ENCODE results near the gene CEBPA.

Gene CEBPA

GRCh38 chr19:33304371-33304759 is 2.0 kb upstream of the CEBPA start:
- no peak overlapping the region for H3K4me3 ChIP-seq (ENCODE audit: low read depth, low read length)
- no peak for TF ChIP-seq CTCF (IDR thresholded peaks at IDR 0.05; ENCODE audit: low read depth, low read length)

- TF ChIP-seq CTCF (IDR thresholded peaks at IDR 0.05; ENCODE audit: low read depth, low read length): no peak
- no peak overlapping the region; the same call in 1 of the 2 replicates for H3K4me3 ChIP-seq (ENCODE audit: low read depth, low read length)
These were observed 1.5 kb upstream of the CEBPA start for GRCh38 chr19:33303791-33304345.

GRCh38 chr19:33302974-33303790 is 848 bp upstream of the CEBPA start:
- H3K4me3 ChIP-seq (ENCODE audit: low read depth, low read length): peak overlapping the region; percentile 58
- TF ChIP-seq CTCF (IDR thresholded peaks at IDR 0.05; ENCODE audit: low read depth, low read length): no peak

DNA sequence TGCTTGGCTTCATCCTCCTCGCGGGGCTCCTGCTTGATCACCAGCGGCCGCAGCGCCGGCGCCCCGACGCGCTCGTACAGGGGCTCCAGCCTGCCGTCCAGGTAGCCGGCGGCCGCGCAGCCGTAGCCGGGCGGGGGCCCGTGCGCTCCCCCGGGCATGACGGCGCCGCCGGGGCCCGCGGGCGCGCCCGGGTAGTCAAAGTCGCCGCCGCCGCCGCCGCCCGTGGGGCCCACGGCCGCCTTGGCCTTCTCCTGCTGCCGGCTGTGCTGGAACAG is 497 bp downstream of the CEBPA start:
- TF ChIP-seq CTCF (IDR thresholded peaks at IDR 0.05; ENCODE audit: low read depth, low read length): no peak
- H3K4me3 ChIP-seq (ENCODE audit: low read depth, low read length): no peak overlapping the region

- no peak for TF ChIP-seq CTCF (IDR thresholded peaks at IDR 0.05; ENCODE audit: low read depth, low read length)
- H3K4me3 ChIP-seq (ENCODE audit: low read depth, low read length): no peak overlapping the region
These were observed 1.0 kb downstream of the CEBPA start for GRCh38 chr19:33301144-33301899.

DNA sequence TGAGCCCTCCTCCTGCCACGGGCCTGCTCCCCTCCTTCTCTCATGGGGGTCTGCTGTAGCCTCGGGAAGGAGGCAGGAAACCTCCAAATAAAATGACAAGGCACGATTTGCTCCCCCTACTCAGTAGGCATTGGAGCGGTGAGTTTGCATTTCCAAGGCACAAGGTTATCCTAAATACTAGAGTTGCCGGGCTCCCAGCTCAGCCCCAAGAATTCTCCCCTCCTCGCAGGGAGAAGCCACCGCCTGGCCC is 1.5 kb downstream of the CEBPA start:
- no peak for TF ChIP-seq CTCF (IDR thresholded peaks at IDR 0.05; ENCODE audit: low read depth, low read length)
- no peak overlapping the region for H3K4me3 ChIP-seq (ENCODE audit: low read depth, low read length)
